Cardiac septum (tissue), 1 donor: Measurements from ENCODE around the gene PLRG1. TPM values are rescaled to one million over a fixed set of nuclear protein-coding genes. Genes with fewer than 3 reads are reported as not detected.

ENCODE experiments used
- DNase-seq: peaks from one replicate; pipeline ENCODE4 v3.0.0-alpha.2; 2020; ENCODE audit warnings: low spot score
- intact Hi-C: fragments of 100-400 bp; cut with DNase I; formaldehyde crosslinking; loops from one replicate; pipeline ENCODE4 v1.14.0; 2022
- total RNA-seq: library from RNA; stranded (reverse); fragmentation: NEBNext Ultra II Directional; extraction: Animal tissue kit (Norgen Biotek cat#: 25700); gene quantifications from one replicate; pipeline ENCODE4 v1.2.1, GENCODE V29; 2021
- donor health status: DM: no; HTN: no; CAD: no.

Gene PLRG1
- total RNA-seq, 1 donor from 2014 or later, result 31.8 TPM

- no peak for DNase-seq
- intact Hi-C loops, result no loop called here
Observed at GRCh38 chr4:154490234-154490582, 60.0 kb downstream of the PLRG1 start.

- no peak for DNase-seq
- intact Hi-C loops, result no loop called here
Observed at GRCh38 chr4:154489558-154490233, 60.5 kb downstream of the PLRG1 start.

GRCh38 chr4:154487145-154487544 is 63.1 kb downstream of the PLRG1 start:
- DNase-seq, result no peak

DNA sequence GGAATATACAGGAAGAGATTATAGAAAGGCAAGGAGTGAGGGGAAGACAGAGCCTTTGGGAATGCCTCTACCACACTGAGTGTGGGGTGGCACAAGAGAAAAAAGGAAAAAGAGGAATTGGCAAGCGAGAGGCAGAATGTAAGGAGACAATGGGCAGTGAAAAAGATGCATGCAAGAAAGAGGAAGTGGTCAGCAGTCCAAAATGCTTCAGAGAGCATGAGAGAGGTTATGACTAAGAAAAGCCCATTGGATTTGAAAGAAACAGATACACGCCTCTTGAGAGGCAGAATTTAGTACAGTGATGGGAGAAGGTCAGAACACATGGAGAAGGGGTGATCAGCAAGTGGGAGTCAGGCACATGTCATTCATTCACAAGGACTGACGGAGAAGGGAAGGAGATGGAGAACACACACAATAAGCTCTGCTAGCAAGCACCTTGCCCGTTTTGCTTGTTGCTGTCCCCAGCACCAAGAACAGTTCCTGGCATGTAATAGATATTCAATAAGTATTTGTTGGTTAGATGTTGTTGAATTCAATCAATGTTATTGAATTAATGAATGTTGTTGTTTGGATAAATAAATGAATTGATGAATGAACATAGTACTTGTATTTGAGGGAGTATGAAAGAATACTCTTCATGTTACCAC is 65.0 kb downstream of the PLRG1 start:
- intact Hi-C loops, result no loop called here
- DNase-seq, result no peak

More at GRCh38 chr4:154487145-154487544, 63.1 kb downstream of the PLRG1 start:
- intact Hi-C loops, result no loop called here

Other genes with a start within 250 kb of the PLRG1 start
- gene DCHS2, start 58.6 kb downstream of the PLRG1 start, total RNA-seq, result not detected
- not detected for gene FGB, start 12.6 kb upstream of the PLRG1 start, total RNA-seq
- gene FGA, start 40.3 kb upstream of the PLRG1 start, total RNA-seq, result not detected
- not detected for gene FGG, start 62.3 kb upstream of the PLRG1 start, total RNA-seq
- 0.16 TPM for gene LRAT, start 193.6 kb upstream of the PLRG1 start, total RNA-seq
- 0.13 TPM for gene RBM46, start 230.9 kb upstream of the PLRG1 start, total RNA-seq